ENCODE data around the gene ERF.

DNA sequence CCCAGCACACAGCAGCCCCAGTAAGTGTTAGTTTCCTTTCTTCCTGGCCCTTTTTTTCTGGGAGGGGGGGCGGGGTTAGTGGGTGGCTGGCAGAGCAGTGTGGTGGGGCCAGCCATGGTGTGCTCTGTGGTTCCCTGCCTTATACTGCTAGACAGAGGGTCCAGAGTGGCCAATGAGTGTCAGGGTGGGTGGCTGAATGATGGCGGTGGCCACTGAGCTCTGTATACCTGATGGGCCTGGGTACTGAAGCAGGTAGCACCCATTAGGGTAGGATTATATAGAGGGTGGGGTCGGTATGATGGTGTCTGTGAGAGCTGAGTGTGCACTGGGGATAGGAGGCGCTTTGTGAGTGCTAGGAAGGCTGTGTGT lies 27.9 kb upstream of the ERF start:
- TF ChIP-seq, protein P1, sequence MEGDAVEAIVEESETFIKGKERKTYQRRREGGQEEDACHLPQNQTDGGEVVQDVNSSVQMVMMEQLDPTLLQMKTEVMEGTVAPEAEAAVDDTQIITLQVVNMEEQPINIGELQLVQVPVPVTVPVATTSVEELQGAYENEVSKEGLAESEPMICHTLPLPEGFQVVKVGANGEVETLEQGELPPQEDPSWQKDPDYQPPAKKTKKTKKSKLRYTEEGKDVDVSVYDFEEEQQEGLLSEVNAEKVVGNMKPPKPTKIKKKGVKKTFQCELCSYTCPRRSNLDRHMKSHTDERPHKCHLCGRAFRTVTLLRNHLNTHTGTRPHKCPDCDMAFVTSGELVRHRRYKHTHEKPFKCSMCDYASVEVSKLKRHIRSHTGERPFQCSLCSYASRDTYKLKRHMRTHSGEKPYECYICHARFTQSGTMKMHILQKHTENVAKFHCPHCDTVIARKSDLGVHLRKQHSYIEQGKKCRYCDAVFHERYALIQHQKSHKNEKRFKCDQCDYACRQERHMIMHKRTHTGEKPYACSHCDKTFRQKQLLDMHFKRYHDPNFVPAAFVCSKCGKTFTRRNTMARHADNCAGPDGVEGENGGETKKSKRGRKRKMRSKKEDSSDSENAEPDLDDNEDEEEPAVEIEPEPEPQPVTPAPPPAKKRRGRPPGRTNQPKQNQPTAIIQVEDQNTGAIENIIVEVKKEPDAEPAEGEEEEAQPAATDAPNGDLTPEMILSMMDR (conservative IDR thresholded peaks at IDR 0.05; ENCODE audit: low read depth, low read length): no peak
- TF ChIP-seq EZH2phosphoT487 (IDR thresholded peaks at IDR 0.05; ENCODE audit: borderline replicate concordance, low read length): no peak
- TF ChIP-seq EZH2 (IDR thresholded peaks at IDR 0.05; ENCODE audit: low read length, unreplicated experiment): no peak

Measured in PC-3 (cell line).